HG03103 (cell line): ENCODE data around the gene LAMB4.

ENCODE experiments used
- ATAC-seq: cut with Tn5 transposase; IDR thresholded peaks from one replicate; pipeline ENCODE4 v1.9.1; 2021; ENCODE audit warnings: low read depth; ENCODE audit not compliant: unreplicated experiment

The LAMB4 gene

DNA sequence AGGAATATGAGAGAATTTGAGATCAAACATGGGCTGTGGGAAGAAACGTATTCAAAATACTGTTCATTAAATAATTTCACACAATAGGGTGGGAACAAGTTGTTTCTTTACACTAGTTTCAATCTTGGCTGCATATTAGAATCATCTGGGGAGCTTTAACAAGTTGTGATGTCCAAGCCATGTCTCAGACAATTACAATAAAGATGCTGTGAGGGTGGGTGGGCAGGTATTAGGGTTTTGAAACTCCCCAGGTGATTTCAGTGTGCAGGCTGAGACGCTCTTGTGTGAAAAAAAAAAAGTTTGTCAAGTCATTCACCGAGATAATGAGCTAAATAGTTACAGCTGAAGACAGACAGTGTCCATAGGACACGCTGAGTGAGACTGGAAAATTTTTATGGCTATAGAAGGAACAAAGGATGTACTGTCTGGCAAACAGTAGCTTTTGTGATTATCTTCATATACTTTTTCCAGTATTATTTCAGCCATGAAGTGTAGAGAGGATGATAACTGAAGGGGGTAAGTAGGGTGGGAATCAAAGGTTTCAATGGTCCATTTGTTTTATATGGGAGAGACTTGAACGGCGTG is 12.6 kb upstream of the LAMB4 start:
- ATAC-seq: no peak

DNA sequence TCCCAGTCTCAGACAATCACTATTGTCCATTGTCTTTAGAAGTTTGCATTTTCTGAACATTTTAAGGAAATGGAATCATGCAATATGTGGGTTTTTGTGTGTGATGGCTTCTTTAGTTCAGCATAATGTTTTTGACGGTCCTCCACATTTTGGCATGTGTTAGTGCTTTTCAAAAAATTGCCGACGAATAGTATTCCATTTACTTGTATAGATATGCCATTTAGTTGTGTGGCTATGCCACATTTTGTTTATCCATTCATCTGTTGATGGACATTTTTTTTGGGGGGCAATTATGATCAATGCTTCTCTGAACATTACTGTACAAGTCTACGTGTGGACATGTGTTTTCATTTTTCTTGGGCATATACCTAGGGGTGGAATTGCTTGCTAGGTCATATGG is 12.0 kb upstream of the LAMB4 start:
- ATAC-seq: no peak

DNA sequence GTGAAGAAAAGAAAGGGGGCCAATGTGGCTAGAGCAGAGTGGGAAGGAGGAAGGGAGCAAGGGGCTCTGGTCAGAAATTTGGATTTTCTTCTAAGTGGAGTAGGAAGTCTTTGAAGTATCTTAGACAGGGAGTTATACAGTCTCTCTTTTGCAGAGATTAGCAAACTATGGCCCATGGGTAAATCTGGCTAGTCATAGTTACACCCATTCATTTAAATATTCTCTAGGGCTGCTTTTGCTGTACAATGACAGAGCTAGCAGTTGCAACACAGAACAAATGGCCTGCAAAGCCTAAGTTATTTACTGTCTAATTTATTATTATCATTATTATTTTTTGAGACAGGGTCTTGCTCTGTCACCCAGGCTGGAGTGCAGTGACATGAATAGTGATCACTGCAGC is 10.5 kb upstream of the LAMB4 start:
- no peak for ATAC-seq

- no peak for ATAC-seq
These were observed 8.8 kb upstream of the LAMB4 start for GRCh38 chr7:108138911-108139310.

DNA sequence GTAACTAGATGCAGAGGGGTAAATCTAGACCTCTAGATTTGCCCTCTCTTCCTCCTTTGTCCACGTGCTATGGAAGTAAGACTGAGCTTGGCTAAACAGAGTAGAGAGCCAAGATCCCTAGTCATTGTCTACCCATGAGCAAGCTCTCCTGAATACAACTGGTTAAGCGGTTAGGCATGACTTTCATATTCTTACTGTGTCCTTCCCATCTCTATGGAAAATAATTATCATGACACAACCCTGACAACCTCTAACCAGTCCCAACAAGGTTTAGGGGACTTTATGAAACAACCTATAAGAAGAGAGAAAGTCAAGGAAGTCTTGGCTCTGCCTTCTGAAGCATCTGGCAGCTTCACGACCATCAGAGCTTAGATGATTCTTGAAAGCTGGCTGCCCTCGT is 7.8 kb upstream of the LAMB4 start:
- no peak for ATAC-seq

DNA sequence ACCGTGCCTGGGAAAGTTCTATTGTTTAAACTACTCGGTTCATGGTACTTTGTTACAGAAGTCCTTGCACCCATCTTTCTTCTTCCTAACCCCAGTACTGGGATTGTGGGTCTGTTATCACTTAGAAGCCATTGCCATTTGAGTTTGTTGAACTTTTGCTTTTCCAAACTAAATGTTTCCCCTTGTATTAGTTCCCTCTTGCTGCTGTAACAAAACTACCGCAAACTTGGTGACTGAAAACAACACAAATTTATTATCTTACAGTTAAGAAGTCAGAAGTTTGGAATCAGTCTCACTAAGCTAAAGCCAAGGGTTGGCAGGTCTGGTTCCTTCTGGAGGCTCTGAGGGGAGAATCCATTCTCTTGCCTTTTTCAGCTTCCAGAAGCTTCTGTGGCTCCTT is 6.9 kb upstream of the LAMB4 start:
- ATAC-seq: no peak

DNA sequence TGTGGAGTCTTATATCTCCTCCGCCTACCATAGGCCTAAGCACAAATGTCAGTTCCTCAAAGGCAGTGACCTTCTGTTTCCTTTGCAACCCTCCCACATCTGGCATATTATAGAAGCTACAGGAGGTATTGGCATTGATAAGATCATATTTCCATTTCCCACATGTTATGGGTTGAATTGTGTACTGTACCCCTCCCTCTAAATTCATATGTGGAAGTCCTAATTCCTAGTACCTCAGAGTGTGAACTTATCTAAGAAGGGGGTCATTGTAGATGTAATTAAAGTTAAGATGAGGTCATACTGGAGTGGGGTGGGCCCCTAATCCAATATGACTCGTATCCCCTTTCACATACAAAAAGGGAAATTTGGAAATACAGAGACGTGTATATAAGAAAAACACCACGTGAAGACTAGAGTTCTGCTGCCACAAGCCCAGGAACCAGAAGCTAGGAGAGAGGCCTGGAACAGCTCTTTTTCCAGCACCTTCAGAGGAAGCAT is 6.1 kb upstream of the LAMB4 start:
- peak; percentile 19 for ATAC-seq

DNA sequence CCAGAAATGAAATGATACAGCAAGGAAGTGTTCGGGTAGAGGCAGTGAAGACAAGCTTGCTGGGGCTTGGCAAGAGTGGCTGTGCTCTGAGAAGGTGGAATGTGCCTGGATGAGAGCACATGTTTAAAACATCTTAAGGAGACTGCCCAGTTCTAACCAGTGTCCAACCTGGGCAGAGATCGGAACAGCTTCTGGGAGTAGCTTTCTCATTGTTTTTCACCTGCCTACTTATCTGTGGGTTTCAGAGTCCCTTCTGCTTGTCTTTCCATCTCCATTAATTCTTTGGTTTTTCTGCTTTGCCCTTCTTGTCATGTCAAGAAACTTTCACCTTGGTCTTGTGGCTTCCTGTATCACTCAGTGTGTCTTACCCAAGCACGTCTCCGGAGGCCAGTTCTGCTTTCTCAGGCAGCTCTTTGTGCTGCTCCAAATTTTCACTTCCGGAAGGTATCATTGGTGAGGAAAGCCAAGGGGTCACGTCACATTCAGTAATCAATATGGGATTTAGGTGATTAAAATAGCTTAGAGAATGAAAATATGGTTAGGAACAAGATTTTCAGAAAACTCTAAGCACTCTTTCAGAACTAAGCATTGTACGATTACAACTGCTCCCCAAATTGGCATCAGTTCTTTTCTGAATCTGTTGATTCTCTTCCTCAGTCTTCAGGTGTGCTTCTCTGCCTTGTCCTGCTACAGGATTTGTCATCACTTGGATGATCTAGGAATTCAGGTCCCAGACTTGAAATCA is 5.5 kb upstream of the LAMB4 start:
- ATAC-seq: peak; percentile 98

DNA sequence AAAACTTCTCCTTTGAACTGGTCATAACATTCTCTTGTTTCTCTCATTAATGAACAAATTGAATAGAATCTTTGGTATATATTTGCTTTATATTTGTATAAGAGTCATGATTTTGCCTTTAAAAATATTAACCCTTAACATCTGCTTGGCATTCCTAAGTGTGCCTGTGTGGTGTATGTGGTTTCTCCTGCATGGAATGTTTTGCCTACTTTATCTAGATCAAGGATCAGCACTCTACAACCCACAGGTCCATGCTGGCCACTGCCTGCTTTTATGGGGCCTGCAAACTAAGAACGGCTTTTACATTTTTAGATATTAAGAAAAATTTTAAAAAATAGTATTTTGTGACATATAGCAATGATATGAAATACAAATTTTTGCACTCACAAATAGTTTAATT is 4.3 kb upstream of the LAMB4 start:
- ATAC-seq: no peak

GRCh38 chr7:108132551-108133265 is 2.5 kb upstream of the LAMB4 start:
- no peak for ATAC-seq

DNA sequence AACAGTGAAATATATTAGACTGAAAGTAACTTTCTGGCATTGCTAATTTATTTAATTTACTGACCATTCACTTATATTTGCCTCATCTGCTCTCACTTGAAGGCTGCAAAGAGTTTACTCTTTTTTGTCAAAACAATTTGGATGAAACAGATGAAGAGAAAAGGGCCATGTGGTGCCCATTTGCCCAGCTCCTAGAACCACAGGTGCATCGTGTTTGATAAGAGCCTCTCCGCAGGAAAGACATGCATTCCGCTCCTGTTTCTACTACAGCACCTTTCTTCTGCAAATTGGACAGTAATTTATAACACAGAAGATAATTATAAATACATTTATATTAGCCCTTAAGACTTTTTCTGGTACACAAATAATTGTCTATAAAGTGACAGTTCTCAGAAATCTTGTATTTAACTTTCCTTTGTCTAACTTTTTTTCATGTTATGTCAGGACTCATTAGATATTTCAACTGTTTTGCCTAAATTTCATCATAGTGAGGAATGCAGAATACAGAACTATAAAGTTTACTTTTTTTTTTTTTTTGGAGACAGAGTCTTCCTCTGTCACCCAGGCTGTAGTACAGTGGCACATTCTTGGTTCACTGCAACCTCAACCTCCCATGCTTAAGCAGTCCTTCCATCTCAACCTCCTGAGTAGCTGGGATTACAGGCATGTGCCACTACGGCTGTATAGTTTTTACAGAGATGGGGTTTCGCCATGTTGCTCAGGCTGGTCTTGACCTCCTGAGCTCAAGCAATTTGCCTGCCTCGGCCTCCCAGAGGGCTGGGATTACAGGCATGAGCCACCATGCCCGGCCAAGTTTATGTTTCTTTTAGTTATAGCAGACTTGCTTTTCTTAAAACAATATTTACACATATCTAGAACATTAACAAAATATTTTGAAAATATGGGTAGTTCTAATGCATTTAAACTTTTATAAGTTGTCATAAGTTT is 869 bp downstream of the LAMB4 start:
- no peak for ATAC-seq

DNA sequence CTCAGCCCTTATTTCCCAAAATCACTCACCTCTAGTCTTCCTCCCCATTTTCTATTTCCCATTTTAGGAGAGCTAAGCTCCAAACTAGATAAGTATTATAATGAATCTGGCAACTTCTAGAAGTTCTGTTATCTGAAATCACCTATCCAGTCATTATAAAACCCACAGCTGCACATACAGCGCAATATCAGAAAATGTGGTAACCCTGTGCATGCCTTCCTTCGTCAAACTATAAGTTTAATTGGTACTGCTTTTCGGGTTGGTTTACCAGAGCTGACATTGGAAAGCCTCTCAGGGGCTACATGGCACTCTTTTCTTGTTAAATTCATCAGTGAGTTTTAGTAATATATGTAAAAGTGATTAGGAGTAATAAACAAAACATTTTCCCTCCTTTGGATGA is 1.6 kb downstream of the LAMB4 start:
- ATAC-seq: no peak

DNA sequence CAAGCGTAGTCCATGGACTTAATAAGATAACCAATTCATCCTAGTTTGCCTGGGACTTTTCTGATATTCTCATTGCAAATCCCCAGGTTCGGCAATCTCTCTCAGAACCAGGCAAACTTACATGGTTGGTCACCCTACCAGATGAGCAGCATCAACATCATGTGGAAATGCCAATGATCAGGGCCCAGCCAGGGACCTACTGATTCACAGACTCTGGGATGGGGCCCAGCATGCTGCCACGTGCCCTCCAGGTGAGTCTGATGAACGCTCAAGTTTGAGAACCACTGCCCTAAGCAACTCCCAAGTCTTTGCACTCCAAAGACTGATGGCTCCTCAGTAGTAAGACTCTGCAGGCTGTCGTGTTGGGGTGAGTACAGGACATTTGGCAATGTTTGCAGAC is 2.7 kb downstream of the LAMB4 start:
- ATAC-seq: no peak

DNA sequence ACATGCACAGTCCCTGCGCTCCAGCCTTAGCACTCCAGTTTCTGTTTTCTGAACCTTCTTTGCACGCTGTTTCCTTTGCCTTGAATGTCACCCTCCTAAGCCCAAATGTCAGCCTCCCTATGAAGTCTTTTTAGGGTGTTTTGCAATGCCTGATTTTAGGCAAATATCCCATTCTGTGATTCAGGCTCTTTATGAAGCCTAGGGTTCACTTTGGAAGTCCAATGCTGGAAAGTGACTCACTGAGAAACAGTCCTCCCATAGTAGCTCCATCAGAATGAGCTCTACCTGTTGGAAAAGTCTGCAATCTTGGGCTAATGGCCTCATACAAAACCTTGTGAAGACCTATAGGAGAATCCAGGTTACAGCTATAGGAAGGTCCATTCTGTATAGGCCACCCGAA is 5.3 kb downstream of the LAMB4 start:
- no peak for ATAC-seq

- ATAC-seq: no peak
These were observed 8.0 kb downstream of the LAMB4 start for GRCh38 chr7:108122181-108122580.

GRCh38 chr7:108120933-108121332 is 9.2 kb downstream of the LAMB4 start:
- ATAC-seq: no peak

DNA sequence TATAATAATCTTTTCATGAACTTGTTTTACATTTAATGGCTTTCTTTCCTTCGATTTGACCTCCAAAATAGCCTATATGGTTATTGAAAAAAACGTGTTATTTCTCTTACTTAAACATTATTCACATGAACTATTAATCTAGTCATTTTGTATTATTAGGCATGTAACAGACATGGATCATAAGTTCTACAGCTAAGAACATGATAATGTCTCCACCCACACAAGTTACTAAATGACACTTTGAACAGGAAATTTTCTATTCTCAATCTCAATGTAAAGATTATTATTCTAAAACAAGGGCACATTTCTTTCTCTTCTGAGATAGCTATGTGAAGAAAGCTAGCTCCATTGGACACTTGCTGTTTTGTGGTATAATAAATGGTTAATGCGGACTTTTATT is 10.0 kb downstream of the LAMB4 start:
- ATAC-seq: no peak

DNA sequence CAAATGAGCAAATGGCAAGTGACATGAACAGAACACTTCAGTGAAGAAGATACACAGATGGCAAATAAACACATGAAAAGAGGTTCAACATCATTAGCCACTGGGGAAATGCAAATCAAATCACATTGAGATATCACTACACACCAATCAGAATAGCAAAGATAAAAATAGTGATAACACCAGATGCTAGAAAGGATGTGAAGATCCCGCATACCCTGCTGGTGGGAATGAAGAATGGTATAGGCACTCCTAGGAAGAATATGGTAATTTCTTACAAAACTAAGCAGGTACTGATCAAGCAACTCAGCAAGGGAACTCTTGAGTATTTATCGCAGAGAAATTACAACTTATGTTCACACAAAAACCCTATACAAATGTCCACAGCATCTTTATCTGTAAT is 11.2 kb downstream of the LAMB4 start:
- ATAC-seq: no peak

DNA sequence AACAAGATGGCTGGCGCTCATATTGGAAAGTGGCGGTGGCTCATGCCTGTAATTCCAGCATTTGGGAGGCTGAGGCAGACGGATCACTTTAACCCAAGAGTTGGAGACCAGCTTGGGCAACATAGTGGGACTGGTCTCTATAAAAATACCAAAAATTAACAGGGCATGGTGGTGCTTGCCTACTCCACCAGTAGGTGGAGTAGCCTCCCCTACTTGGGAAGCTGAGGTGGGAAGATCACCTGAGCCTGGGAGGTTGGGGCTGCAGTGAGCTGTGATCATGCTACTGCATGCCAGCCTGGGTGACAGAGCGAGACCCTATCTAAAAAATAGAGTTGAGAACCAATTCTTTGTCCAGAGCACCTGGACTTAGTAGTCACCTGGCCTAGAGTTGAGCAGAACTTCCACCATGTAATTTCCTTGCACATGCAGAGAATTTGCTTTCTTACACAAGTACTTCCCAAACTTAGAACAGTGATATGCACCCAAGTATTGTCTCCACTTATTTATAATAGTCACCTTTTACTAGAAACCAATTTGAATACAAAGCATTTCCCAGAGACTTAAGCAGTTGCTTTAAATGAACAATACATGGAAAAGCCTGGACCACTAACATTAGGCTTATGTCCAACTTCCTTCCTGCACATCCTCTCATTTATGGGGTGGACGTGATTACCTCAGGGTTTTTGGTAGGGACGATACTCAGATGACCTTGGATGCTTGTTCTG is 15.9 kb downstream of the LAMB4 start:
- peak; percentile 84 for ATAC-seq

GRCh38 chr7:108112683-108113082 is 17.5 kb downstream of the LAMB4 start:
- ATAC-seq: no peak
